H1 (cell line): Measurements from ENCODE around the gene LHX5. TPM values are rescaled to one million over a fixed set of nuclear protein-coding genes. Genes with fewer than 3 reads are reported as not detected.

Experiments used
- CTCF ChIA-PET: fragments of 300-600 bp; sonication (Branson Sonifier 250); formaldehyde crosslinking; loops from one replicate; lab custom pipeline; 2021; ENCODE audit not compliant: partially characterized antibody; lab: Charles Lee
- POLR2A ChIA-PET: fragments of 300-600 bp; sonication (Branson Sonifier 250); formaldehyde crosslinking; loops from one replicate; lab custom pipeline; 2021; ENCODE audit warnings: inconsistent platforms; ENCODE audit not compliant: partially characterized antibody; lab: Charles Lee
- DNase-seq, 2 experiments: peaks; one replicate each; pipeline versions ENCODE4 v3.0.0 to v3.0.0-alpha.2; 2010 to 2022; ENCODE audit warnings: low spot score in 2 of 2, low read depth in 1 of 2, mixed read lengths in 1 of 2
- FAIRE-seq: peaks from 2 replicates; lab custom pipeline; 2011; peaks lifted over from hg19 to GRCh38; lab: Jason Lieb, UNC
- H2AFZ ChIP-seq: 2 replicates; pipeline ENCODE4 v1.8.1; 2012; ENCODE audit warnings: low read length, inconsistent platforms
- H2AK5ac ChIP-seq: 2 replicates; pipeline ENCODE4 v1.6.1; 2013; ENCODE audit warnings: low read depth, low read length
- H2BK120ac ChIP-seq: replicated peaks from 2 replicates; pipeline ENCODE3; 2013; ENCODE audit warnings: low read depth, low read length, inconsistent platforms
- H2BK12ac ChIP-seq: 2 replicates; pipeline ENCODE4 v1.6.1; 2013; ENCODE audit warnings: low read depth, low read length
- H2BK15ac ChIP-seq: 2 replicates; pipeline ENCODE4 v1.6.1; 2013; ENCODE audit warnings: low read length
- H2BK20ac ChIP-seq: 2 replicates; pipeline ENCODE4 v1.6.1; 2013; ENCODE audit warnings: low read length
- H2BK5ac ChIP-seq: 2 replicates; pipeline ENCODE4 v1.6.1; 2013; ENCODE audit warnings: low read depth, low read length
- H3K14ac ChIP-seq: 2 replicates; pipeline ENCODE4 v1.6.1; 2013; ENCODE audit warnings: inconsistent platforms; ENCODE audit not compliant: insufficient read length
- H3K18ac ChIP-seq: 2 replicates; pipeline ENCODE4 v1.6.1; 2013; ENCODE audit warnings: low read length; ENCODE audit errors: extremely low read depth
- H3K23ac ChIP-seq: 2 replicates; pipeline ENCODE4 v1.6.1; 2013; ENCODE audit warnings: inconsistent platforms; ENCODE audit not compliant: insufficient read length
- H3K23me2 ChIP-seq: 2 replicates; pipeline ENCODE4 v1.6.1; 2013; ENCODE audit warnings: low read depth, low read length
- H3K27ac ChIP-seq: 2 replicates; pipeline ENCODE4 v1.6.1; 2011; ENCODE audit warnings: low read depth, low read length, inconsistent platforms
- H3K27me3 ChIP-seq, 4 experiments: replicated peaks in 1 of 4; 1 replicate in 1 of 4; 2 replicates in 3 of 4; pipeline versions ENCODE4 v1.6.1 to v1.8.1; 2011 to 2013; ENCODE audit warnings: low read length in 3 of 4, mild to moderate bottlenecking in 3 of 4, inconsistent platforms in 2 of 4, mixed read lengths in 2 of 4, moderate library complexity in 1 of 4; ENCODE audit not compliant: control insufficient read depth in 3 of 4, insufficient read depth in 3 of 4; ENCODE audit errors: extremely low read depth in 1 of 4
- H3K36me3 ChIP-seq, 4 experiments: 2 replicates each; pipeline versions ENCODE4 v1.6.1 to v1.8.1; 2011 to 2013; ENCODE audit warnings: mild to moderate bottlenecking in 4 of 4, low read length in 3 of 4, moderate library complexity in 2 of 4, control low read depth in 1 of 4, inconsistent platforms in 1 of 4; ENCODE audit not compliant: insufficient read depth in 4 of 4, control insufficient read depth in 2 of 4
- H3K4ac ChIP-seq: replicated peaks from 2 replicates; pipeline ENCODE3; 2013; ENCODE audit warnings: low read length, low read depth, mixed read lengths, inconsistent platforms; ENCODE audit not compliant: insufficient read length
- H3K4me1 ChIP-seq, 4 experiments: replicated peaks in 1 of 4; 1 replicate in 1 of 4; 2 replicates in 3 of 4; pipeline versions ENCODE4 v1.6.1 to v1.8.1; 2011 to 2013; ENCODE audit warnings: low read length in 3 of 4, inconsistent platforms in 2 of 4, mixed read lengths in 1 of 4; ENCODE audit not compliant: insufficient read depth in 4 of 4, control insufficient read depth in 3 of 4
- H3K4me2 ChIP-seq, 2 experiments: 2 replicates each; pipeline versions ENCODE4 v1.6.1 to v1.8.1; 2011 to 2013; ENCODE audit warnings: low read depth in 2 of 2, low read length in 2 of 2, control low read depth in 1 of 2, inconsistent platforms in 1 of 2, mild to moderate bottlenecking in 1 of 2; ENCODE audit not compliant: insufficient read depth in 1 of 2
- H3K4me3 ChIP-seq, 4 experiments: fragments of 200-600, 300-600 bp in 1 of 4; sonication (generic), shearing (Covaris generic), sonication (Bioruptor Twin) in 1 of 4; 2 replicates each; pipeline versions ENCODE4 v1.5.1 to v1.8.1; 2011 to 2016; ENCODE audit warnings: low read length in 4 of 4, low read depth in 3 of 4, control low read depth in 2 of 4, inconsistent platforms in 2 of 4, mild to moderate bottlenecking in 2 of 4, mixed read lengths in 1 of 4, moderate library complexity in 1 of 4; ENCODE audit not compliant: insufficient read depth in 2 of 4; ENCODE audit errors: extremely low read depth in 1 of 4
- H3K56ac ChIP-seq: replicated peaks from 2 replicates; pipeline ENCODE3; 2013; ENCODE audit warnings: low read depth, mild to moderate bottlenecking, mixed read lengths, low read length, inconsistent platforms; ENCODE audit not compliant: insufficient read length
- H3K79me1 ChIP-seq: 2 replicates; pipeline ENCODE4 v1.6.1; 2013; ENCODE audit warnings: low read depth, low read length, control low read depth
- H3K79me2 ChIP-seq, 2 experiments: 2 replicates each; pipeline versions ENCODE4 v1.6.1 to v1.8.1; 2012 to 2013; ENCODE audit warnings: low read length in 2 of 2, mild to moderate bottlenecking in 2 of 2, inconsistent platforms in 1 of 2; ENCODE audit not compliant: insufficient read depth in 2 of 2, control insufficient read depth in 1 of 2
- H3K9ac ChIP-seq, 4 experiments: replicated peaks in 1 of 4; 1 replicate in 1 of 4; 2 replicates in 3 of 4; pipeline versions ENCODE4 v1.6.1 to v1.8.1; 2011 to 2013; ENCODE audit warnings: low read depth in 3 of 4, low read length in 3 of 4, control low read depth in 2 of 4, mild to moderate bottlenecking in 2 of 4, moderate library complexity in 2 of 4, inconsistent platforms in 1 of 4; ENCODE audit errors: extremely low read depth in 1 of 4
- H3K9me3 ChIP-seq, 2 experiments: 2 replicates each; pipeline versions ENCODE4 v1.6.1 to v1.8.1; 2012 to 2013; ENCODE audit warnings: mild to moderate bottlenecking in 2 of 2, moderate library complexity in 2 of 2, control low read depth in 1 of 2, inconsistent platforms in 1 of 2, low read depth in 1 of 2, low read length in 1 of 2, mixed read lengths in 1 of 2; ENCODE audit not compliant: insufficient read depth in 2 of 2
- H4K20me1 ChIP-seq, 2 experiments: replicated peaks in 1 of 2; 2 replicates each; pipeline versions ENCODE3 to v1.8.1; 2011 to 2013; ENCODE audit warnings: inconsistent platforms in 2 of 2, low read length in 2 of 2, mild to moderate bottlenecking in 1 of 2; ENCODE audit not compliant: insufficient read depth in 2 of 2, control insufficient read depth in 1 of 2
- H4K5ac ChIP-seq: 2 replicates; pipeline ENCODE4 v1.6.1; 2013; ENCODE audit warnings: low read length, low read depth, mixed read lengths, inconsistent platforms; ENCODE audit not compliant: insufficient read length
- H4K8ac ChIP-seq: 2 replicates; pipeline ENCODE4 v1.8.0; 2013; ENCODE audit warnings: mild to moderate bottlenecking, moderate library complexity, low read length, inconsistent platforms; ENCODE audit not compliant: insufficient read depth; ENCODE audit errors: extremely low read depth
- H4K91ac ChIP-seq: replicated peaks from 2 replicates; pipeline ENCODE3; 2013; ENCODE audit warnings: low read length, mixed read lengths, inconsistent platforms; ENCODE audit not compliant: insufficient read length
- BACH1 ChIP-seq: IDR thresholded peaks from 2 replicates; pipeline ENCODE4 v1.6.1; 2012; ENCODE audit warnings: low read length, improper control_type of control experiment
- BRCA1 ChIP-seq: IDR thresholded peaks from 2 replicates; pipeline ENCODE4 v1.6.1; 2012; ENCODE audit warnings: low read depth, low read length, improper control_type of control experiment
- CBX5 ChIP-seq: fragments of 300-800, 300-1000 bp; sonication (generic); IDR thresholded peaks from 2 replicates; pipeline ENCODE4 v1.7.1; 2016; ENCODE audit warnings: antibody characterized with exemption, low read length, low read depth
- CBX8 ChIP-seq: fragments of 300-800, 300-1000 bp; sonication (generic); IDR thresholded peaks from 2 replicates; pipeline ENCODE4 v1.7.1; 2016; ENCODE audit warnings: low read depth, low read length, borderline replicate concordance
- FOSL1 ChIP-seq: IDR thresholded peaks from 2 replicates; pipeline ENCODE4 v1.6.1; 2011; ENCODE audit warnings: mild to moderate bottlenecking, low read depth, low read length, moderate library complexity; ENCODE audit not compliant: insufficient read depth
- HDAC2 ChIP-seq, 2 experiments: fragments of 300-600 bp in 1 of 2; sonication (generic) in 1 of 2; IDR thresholded peaks; 2 replicates each; pipeline ENCODE4 v1.6.1; 2011 to 2012; ENCODE audit warnings: low read depth in 2 of 2, low read length in 2 of 2, mild to moderate bottlenecking in 2 of 2, moderate library complexity in 2 of 2, borderline replicate concordance in 1 of 2, inconsistent platforms in 1 of 2
- RNF2 ChIP-seq: fragments of 200-900, 300-1000 bp; sonication (generic); IDR thresholded peaks from 2 replicates; pipeline ENCODE4 v1.7.1; 2016; ENCODE audit warnings: borderline replicate concordance, low read depth, mild to moderate bottlenecking, antibody characterized with exemption, low read length; ENCODE audit not compliant: poor library complexity, severe bottlenecking; ENCODE audit errors: missing control alignments
- TEAD4 ChIP-seq: IDR thresholded peaks from 2 replicates; pipeline ENCODE4 v1.6.1; 2012; ENCODE audit warnings: low read depth, low read length, inconsistent platforms, mixed read lengths
- WGBS, 2 experiments: shearing (Covaris generic) in 1 of 2; methylation state at CpG; one replicate each; pipeline versions ENCODE4 v1.1.6 to v1.1.7; 2013 to 2015; ENCODE audit warnings: low lambda C conversion rate in 2 of 2, mixed read lengths in 2 of 2, inconsistent platforms in 1 of 2, low coverage in 1 of 2, missing lambda C conversion rate in 1 of 2; ENCODE audit not compliant: insufficient replicate concordance in 2 of 2, insufficient coverage in 1 of 2, insufficient read length in 1 of 2; ENCODE audit errors: extremely low coverage in 1 of 2, missing lambda C conversion rate in 1 of 2; 5-methylcytosine and 5-hydroxymethylcytosine counted together
- polyA plus RNA-seq, 7 experiments: library from polyadenylated mRNA; depleted of rRNA in 3 of 7; stranded (reverse) in 5 of 7; unstranded in 2 of 7; fragments of >200 nt in 5 of 7; fragments of 200-250 nt in 2 of 7; gene quantifications; 1 replicate in 5 of 7; 2 replicates in 1 of 7; 4 replicates in 1 of 7; pipeline versions ENCODE4 v1.2.1 to v1.2.3, GENCODE V29; 2011 to 2013; ENCODE audit warnings: missing spikeins in 2 of 7, mixed read lengths in 2 of 7
- total RNA-seq: library from RNA; stranded (reverse); fragmentation: NEBNext Ultra II Directional; extraction: Animal tissue kit (Norgen Biotek cat#: 25700); gene quantifications from 2 replicates; pipeline ENCODE4 v1.2.1, GENCODE V29; 2021

Gene LHX5
- total and polyA plus RNA-seq, 2 of the 8 experiments (the other 6 are each of a cell fraction or from before 2014, with no cell fraction given) = 0.47 to 1.1 TPM

DNA sequence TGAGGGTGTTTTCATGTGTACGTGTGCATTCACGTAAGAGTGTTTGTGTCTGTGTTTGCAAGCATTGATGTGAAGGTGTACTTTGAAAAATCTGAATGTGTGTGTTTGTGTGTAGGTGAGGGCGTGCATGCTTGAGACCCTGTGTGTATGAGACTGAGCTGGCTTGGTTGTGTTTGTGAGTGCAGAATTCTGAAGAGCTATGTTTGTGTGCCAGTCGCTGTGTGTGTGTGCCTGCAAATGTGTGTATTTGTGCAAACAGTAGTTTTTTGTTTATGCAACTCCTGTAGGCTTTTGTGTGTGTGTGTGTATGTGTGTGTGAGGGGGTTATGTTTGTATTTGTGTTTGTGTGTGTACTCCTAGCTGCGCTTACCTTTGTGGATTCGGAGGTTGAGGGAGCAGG is 1.7 kb upstream of the LHX5 start:
- Histone ChIP-seq H4K91ac (no peak overlapping the region), H3K27ac (no peak overlapping the region), H2BK5ac (no peak overlapping the region), H3K4me1 (peaks cover 0 to 71% (median 42%) of the 10 kb centered on the region in 4 experiments; a peak in 6 of 7 replicates), H3K36me3 (peaks cover 0 to 40% (median 0%) of the 10 kb centered on the region in 4 experiments; a peak in 2 of 8 replicates), H3K23ac (no peak overlapping the region), H2AK5ac (peak overlapping the region; percentile 30; the same call in 1 of the 2 replicates), H3K79me1 (no peaks in the 10 kb centered on the region; the same call in 1 of the 2 replicates), H4K20me1 (peaks cover 28 to 36% of the 10 kb centered on the region in 2 experiments), H4K5ac (no peak overlapping the region), H3K4me2 (peak overlapping the region; percentile 93 to 98), H2BK120ac (peak overlapping the region; percentile 16), H3K56ac (no peak overlapping the region), H3K18ac (no peak overlapping the region; the same call in 1 of the 2 replicates), H3K14ac (no peak overlapping the region), H2BK20ac (no peak overlapping the region), H3K4ac (peak overlapping the region; percentile 12), H2BK12ac (peak overlapping the region; percentile 45; the same call in 1 of the 2 replicates), H3K27me3 (peaks cover 83 to 97% (median 96%) of the 10 kb centered on the region in 4 experiments), H3K4me3 (peak overlapping the region; percentile 35 to 66 (median 60); a peak in 6 of 8 replicates), H2BK15ac (peak overlapping the region; percentile 24), H3K9me3 (no peaks in the 10 kb centered on the region)
- no peak for DNase-seq
- FAIRE-seq = no peak
- POLR2A ChIA-PET = interaction anchor here (0.5 to 1.3 kb wide), 2 partner anchors 9 to 249 kb away, joined by 3 to 4 read pairs; no protein-coding TSS in a partner anchor
- TF ChIP-seq CBX8 (peak; percentile 95; the same call in 1 of the 2 replicates), BRCA1 (no peak), HDAC2 (IDR thresholded peaks at IDR 0.05; ENCODE audit: borderline replicate concordance in 1 of 2, low read depth in 2 of 2, low read length in 2 of 2) (no peak), TEAD4 (no peak), RNF2 (peak; percentile 64), CBX5 (no peak), FOSL1 (no peak), BACH1 (no peak)
- TF ChIP-seq, all 59 proteins: peak for 2
- Histone ChIP-seq H3K79me2 (peaks cover 0 to 6% of the 10 kb centered on the region in 2 experiments; a peak in 2 of 4 replicates), H3K23me2 (peaks cover 23% of the 10 kb centered on the region; the same call in 1 of the 2 replicates), H4K8ac (no peak overlapping the region), H3K9ac (peak overlapping the region in 2 of 4 experiments; percentile 58 to 64; a peak in 3 of 7 replicates), H2AFZ (no peak overlapping the region)
- WGBS, 2 experiments = 19% methylated on average over 6 of the region's 6 CpGs; no CpG with 5 or more reads in 1 of the 2 experiments
- CTCF ChIA-PET = interaction anchor here (1.0 to 9.0 kb wide), 10 partner anchors 8 to 393 kb away, joined by 3 to 79 read pairs (median 3); no protein-coding TSS in a partner anchor
